WTC11 (cell line): ENCODE results near the gene PPM1N. TPM values are rescaled to one million over a fixed set of nuclear protein-coding genes. Genes with fewer than 3 reads are reported as not detected.

Source experiments
- ATAC-seq: fragments of 200-7000 bp; cut with Tn5 transposase; 2 replicates; pipeline ENCODE4 v1.10.0; 2021; ENCODE audit warnings: mild to moderate bottlenecking, moderate library complexity
- CTCF ChIA-PET: fragments of 300-600 bp; sonication (Branson Sonifier 250); formaldehyde crosslinking; loops from one replicate; lab custom pipeline; 2021; ENCODE audit warnings: antibody characterized with exemption; lab: Charles Lee
- POLR2A ChIA-PET: fragments of 350-600 bp; sonication (Branson Sonifier 250); formaldehyde crosslinking; loops from one replicate; lab custom pipeline; 2021; ENCODE audit warnings: antibody characterized with exemption; lab: Charles Lee
- DNase-seq: peaks from one replicate; pipeline ENCODE4 v3.0.0; 2021; ENCODE audit warnings: low spot score
- H3K27ac Mint-ChIP-seq: 2 replicates; pipeline ENCODE4 v1.8.0; 2021; ENCODE audit warnings: mixed read lengths
- H3K27me3 Mint-ChIP-seq: 2 replicates; pipeline ENCODE4 v1.8.0; 2021; ENCODE audit warnings: low read depth, mild to moderate bottlenecking, moderate library complexity, mixed read lengths
- H3K36me3 Mint-ChIP-seq: 2 replicates; pipeline ENCODE4 v1.8.0; 2021; ENCODE audit warnings: mixed read lengths
- H3K4me1 Mint-ChIP-seq: 2 replicates; pipeline ENCODE4 v1.8.0; 2022; ENCODE audit warnings: mixed read lengths
- H3K4me3 Mint-ChIP-seq: 2 replicates; pipeline ENCODE4 v1.8.0; 2021; ENCODE audit warnings: mild to moderate bottlenecking, moderate library complexity, mixed read lengths
- H3K9me3 Mint-ChIP-seq: 2 replicates; pipeline ENCODE4 v1.8.0; 2021; ENCODE audit warnings: mixed read lengths
- AFF4 ChIP-seq: sonication (generic); formaldehyde crosslinking; IDR thresholded peaks from 2 replicates; pipeline ENCODE4 v1.8.1; 2023; ENCODE audit warnings: mild to moderate bottlenecking, missing genetic modification reagents, borderline replicate concordance
- ATF3 ChIP-seq: sonication (generic); formaldehyde crosslinking; conservative IDR thresholded peaks from 2 replicates; pipeline ENCODE4 v1.8.1; 2022; ENCODE audit warnings: mild to moderate bottlenecking, missing genetic modification reagents
- ATF6 ChIP-seq: sonication (generic); formaldehyde crosslinking; IDR thresholded peaks from 2 replicates; pipeline ENCODE4 v1.8.1; 2023; ENCODE audit warnings: mild to moderate bottlenecking, missing genetic modification reagents
- ELF4 ChIP-seq: sonication (generic); formaldehyde crosslinking; IDR thresholded peaks from 2 replicates; pipeline ENCODE4 v1.8.1; 2022; ENCODE audit warnings: low read depth, mild to moderate bottlenecking, moderate library complexity, missing genetic modification reagents
- EMX1 ChIP-seq: fragments of 250-450 bp; sonication (Bioruptor Pico); IDR thresholded peaks from 2 replicates; pipeline ENCODE4 v1.8.0; 2021; ENCODE audit warnings: mild to moderate bottlenecking
- ESRRA ChIP-seq: sonication (generic); formaldehyde crosslinking; IDR thresholded peaks from 2 replicates; pipeline ENCODE4 v1.8.1; 2022; ENCODE audit warnings: mild to moderate bottlenecking, missing genetic modification reagents, borderline replicate concordance
- GABPB1 ChIP-seq: sonication (generic); formaldehyde crosslinking; IDR thresholded peaks from 2 replicates; pipeline ENCODE4 v1.8.1; 2023; ENCODE audit warnings: mild to moderate bottlenecking, missing genetic modification reagents
- JAZF1 ChIP-seq: fragments of 250-450 bp; sonication (Bioruptor Pico); IDR thresholded peaks from 2 replicates; pipeline ENCODE4 v1.9.0; 2021; ENCODE audit warnings: moderate library complexity, mild to moderate bottlenecking, inconsistent platforms
- JUN ChIP-seq: sonication (generic); formaldehyde crosslinking; IDR thresholded peaks from 2 replicates; pipeline ENCODE4 v1.8.0; 2023; ENCODE audit warnings: mild to moderate bottlenecking, missing genetic modification reagents
- NFATC4 ChIP-seq: fragments of 250-450 bp; sonication (Bioruptor Pico); IDR thresholded peaks from 2 replicates; pipeline ENCODE4 v1.9.0; 2021; ENCODE audit warnings: mild to moderate bottlenecking
- TCF7 ChIP-seq: sonication (generic); formaldehyde crosslinking; IDR thresholded peaks from 2 replicates; pipeline ENCODE4 v1.8.0; 2022; ENCODE audit warnings: mild to moderate bottlenecking, low read depth, missing genetic modification reagents, moderate library complexity
- ZNF121 ChIP-seq: sonication (generic); formaldehyde crosslinking; IDR thresholded peaks from 2 replicates; pipeline ENCODE4 v1.8.0; 2023; ENCODE audit warnings: missing genetic modification reagents
- ZNF219 ChIP-seq: sonication (generic); formaldehyde crosslinking; IDR thresholded peaks from 2 replicates; pipeline ENCODE4 v1.8.0; 2023; ENCODE audit warnings: missing genetic modification reagents, mild to moderate bottlenecking, borderline replicate concordance
- ZNF232 ChIP-seq: sonication (generic); formaldehyde crosslinking; IDR thresholded peaks from 2 replicates; pipeline ENCODE4 v1.8.0; 2022; ENCODE audit warnings: mild to moderate bottlenecking, missing genetic modification reagents
- ZNF423 ChIP-seq: fragments of 250-450 bp; sonication (Bioruptor Pico); IDR thresholded peaks from 2 replicates; pipeline ENCODE4 v2.1.2; 2022; ENCODE audit warnings: mild to moderate bottlenecking, moderate library complexity
- ZNF532 ChIP-seq: fragments of 250-450 bp; sonication (Bioruptor Pico); IDR thresholded peaks from 2 replicates; pipeline ENCODE4 v1.9.0; 2021; ENCODE audit warnings: mild to moderate bottlenecking, borderline replicate concordance
- ZNF671 ChIP-seq: fragments of 250-450 bp; sonication (Bioruptor Pico); IDR thresholded peaks from 2 replicates; pipeline ENCODE4 v1.8.0; 2021; ENCODE audit warnings: mild to moderate bottlenecking
- total RNA-seq: library from RNA; stranded (reverse); gene quantifications from 3 replicates; pipeline ENCODE4 v1.2.3, GENCODE V29; 2021

PPM1N gene
- total RNA-seq, 1 experiment from 2014 or later: 10.3 TPM

- no peak for TF ChIP-seq ZNF423 (CRISPR knock-in tag)
- TF ChIP-seq EMX1 (CRISPR knock-in tag): no peak
- peak; percentile 75; the same call in 1 of the 2 replicates for TF ChIP-seq ZNF121 (CRISPR knock-in tag)
- TF ChIP-seq, all 79 proteins: peak for 1
- Mint-ChIP-seq H3K36me3 (no peaks in the 10 kb centered on the region), H3K4me1 (peaks cover 9% of the 10 kb centered on the region), H3K4me3 (no peak overlapping the region), H3K27me3 (peaks cover 35% of the 10 kb centered on the region), H3K9me3 (no peaks in the 10 kb centered on the region), H3K27ac (no peak overlapping the region)
- POLR2A ChIA-PET: interaction anchor here (0.6 to 1.0 kb wide), 2 partner anchors 186 to 1009 kb away, joined by 3 read pairs; no protein-coding TSS in a partner anchor
- CTCF ChIA-PET: interaction anchor here (0.6 to 3.2 kb wide), 6 partner anchors 11 to 309 kb away, joined by 3 to 21 read pairs (median 16); partner anchors contain the start of gene FOSB
- DNase-seq (no peak), ATAC-seq (no peak)
These were observed 41.8 kb upstream of the PPM1N start for GRCh38 chr19:45456500-45456815.

- ChIA-PET POLR2A (no interaction called here), CTCF (interaction anchor here (2.8 kb wide), 1 partner anchor 18 kb away, joined by 21 read pairs; no protein-coding TSS in a partner anchor)
- Mint-ChIP-seq H3K27ac (peak overlapping the region; percentile 10; the same call in 1 of the 2 replicates), H3K27me3 (peaks cover 22% of the 10 kb centered on the region), H3K9me3 (no peaks in the 10 kb centered on the region), H3K36me3 (no peaks in the 10 kb centered on the region)
- ATAC-seq (no peak), DNase-seq (no peak)
- TF ChIP-seq ATF6 (no peak), ELF4 (CRISPR knock-in tag) (no peak), ZNF532 (CRISPR knock-in tag) (no peak), TCF7 (CRISPR knock-in tag) (no peak), ZNF671 (CRISPR knock-in tag) (no peak), JUN (no peak), NFATC4 (no peak), ZNF423 (CRISPR knock-in tag) (no peak), GABPB1 (CRISPR knock-in tag) (no peak)
- TF ChIP-seq, all 79 proteins: peak for 0
- Mint-ChIP-seq H3K4me3 (no peak overlapping the region), H3K4me1 (peaks cover 9% of the 10 kb centered on the region)
These were observed 40.5 kb upstream of the PPM1N start for GRCh38 chr19:45457776-45458175.

- Mint-ChIP-seq H3K4me1 (peaks cover 3% of the 10 kb centered on the region), H3K27me3 (peaks cover 32% of the 10 kb centered on the region), H3K36me3 (no peaks in the 10 kb centered on the region), H3K27ac (no peak overlapping the region), H3K9me3 (no peaks in the 10 kb centered on the region), H3K4me3 (no peak overlapping the region)
- ATAC-seq: no peak
- no peak for DNase-seq
- POLR2A ChIA-PET: no interaction called here
- CTCF ChIA-PET: interaction anchor here (0.6 to 1.2 kb wide), 2 partner anchors 22 to 25 kb away, joined by 3 read pairs; no protein-coding TSS in a partner anchor
- TF ChIP-seq ZNF232 (CRISPR knock-in tag) (no peak), JAZF1 (CRISPR knock-in tag) (no peak), ATF3 (CRISPR knock-in tag) (no peak), AFF4 (no peak), ESRRA (CRISPR knock-in tag) (no peak), ZNF219 (CRISPR knock-in tag) (no peak), ZNF532 (CRISPR knock-in tag) (no peak)
These were observed 37.4 kb upstream of the PPM1N start for GRCh38 chr19:45460807-45461347.
